Mesenchymal stem cell (in vitro differentiated cells and primary cell): ENCODE data around the gene AMPH.

ENCODE experiments used
- DNase-seq: peaks from one replicate; pipeline ENCODE4 v3.0.0-alpha.2; 2013
- H2AFZ ChIP-seq: one replicate; pipeline ENCODE4 v1.6.1; 2013; ENCODE audit warnings: low read depth, mild to moderate bottlenecking, control low read depth, inconsistent platforms, low read length, moderate library complexity
- H2AK5ac ChIP-seq: 2 replicates; pipeline ENCODE4 v1.6.1; 2013; ENCODE audit warnings: low read length, moderate library complexity, mild to moderate bottlenecking, inconsistent platforms; ENCODE audit not compliant: severe bottlenecking
- H2BK120ac ChIP-seq: one replicate; pipeline ENCODE4 v1.6.1; 2013; ENCODE audit warnings: low read depth, mild to moderate bottlenecking, inconsistent platforms, low read length, moderate library complexity
- H2BK12ac ChIP-seq, 2 experiments: one replicate each; pipeline ENCODE4 v1.6.1; 2013; ENCODE audit warnings: inconsistent platforms in 2 of 2, low read length in 2 of 2, mild to moderate bottlenecking in 2 of 2, moderate library complexity in 2 of 2, control low read depth in 1 of 2
- H2BK15ac ChIP-seq: one replicate; pipeline ENCODE4 v1.6.1; 2013; ENCODE audit warnings: mild to moderate bottlenecking, low read depth, inconsistent platforms; ENCODE audit not compliant: poor library complexity, severe bottlenecking
- H2BK5ac ChIP-seq: 2 replicates; pipeline ENCODE4 v1.6.1; 2013; ENCODE audit warnings: low read depth, mild to moderate bottlenecking, low read length, control low read depth, inconsistent platforms; ENCODE audit not compliant: poor library complexity, severe bottlenecking
- H3K14ac ChIP-seq, 2 experiments: one replicate each; pipeline ENCODE4 v1.6.1; 2013; ENCODE audit warnings: inconsistent platforms in 2 of 2, low read length in 2 of 2, control low read depth in 1 of 2, mild to moderate bottlenecking in 1 of 2, moderate library complexity in 1 of 2
- H3K18ac ChIP-seq, 2 experiments: one replicate each; pipeline ENCODE4 v1.6.1; 2013; ENCODE audit warnings: inconsistent platforms in 2 of 2, low read length in 2 of 2, control low read depth in 1 of 2, low read depth in 1 of 2, mild to moderate bottlenecking in 1 of 2
- H3K23ac ChIP-seq, 2 experiments: one replicate each; pipeline ENCODE4 v1.6.1; 2013; ENCODE audit warnings: inconsistent platforms in 2 of 2, low read length in 2 of 2, mild to moderate bottlenecking in 2 of 2, moderate library complexity in 2 of 2, control low read depth in 1 of 2
- H3K27ac ChIP-seq: 2 replicates; pipeline ENCODE4 v1.5.1; 2013; ENCODE audit warnings: mild to moderate bottlenecking, moderate library complexity, low read length, control low read depth, inconsistent platforms; ENCODE audit not compliant: poor library complexity, severe bottlenecking
- H3K27me3 ChIP-seq, 2 experiments: 2 replicates each; pipeline versions ENCODE4 v1.6.1 to v1.7.0; 2013; ENCODE audit warnings: low read length in 2 of 2, mild to moderate bottlenecking in 2 of 2, moderate library complexity in 2 of 2, control low read depth in 1 of 2, inconsistent platforms in 1 of 2; ENCODE audit not compliant: control insufficient read depth in 1 of 2, insufficient read depth in 1 of 2
- H3K36me3 ChIP-seq, 2 experiments: 2 replicates each; pipeline versions ENCODE4 v1.6.1 to v1.7.0; 2013; ENCODE audit warnings: low read length in 2 of 2, control low read depth in 1 of 2, inconsistent platforms in 1 of 2, low read depth in 1 of 2, mild to moderate bottlenecking in 1 of 2; ENCODE audit not compliant: insufficient read depth in 2 of 2, control insufficient read depth in 1 of 2
- H3K4ac ChIP-seq, 2 experiments: one replicate each; pipeline ENCODE4 v1.6.1; 2013; ENCODE audit warnings: inconsistent platforms in 2 of 2, low read length in 2 of 2, mild to moderate bottlenecking in 2 of 2, moderate library complexity in 2 of 2, control low read depth in 1 of 2, low read depth in 1 of 2
- H3K4me1 ChIP-seq: 2 replicates; pipeline ENCODE4 v1.6.1; 2013; ENCODE audit warnings: low read depth, low read length, control low read depth; ENCODE audit not compliant: control insufficient read depth, insufficient read depth
- H3K4me2 ChIP-seq: 2 replicates; pipeline ENCODE4 v1.6.1; 2013; ENCODE audit warnings: low read length, mild to moderate bottlenecking, inconsistent platforms; ENCODE audit not compliant: poor library complexity, severe bottlenecking
- H3K4me3 ChIP-seq, 2 experiments: 2 replicates each; pipeline versions ENCODE4 v1.5.1 to v1.7.0; 2013; ENCODE audit warnings: low read length in 2 of 2, mild to moderate bottlenecking in 2 of 2, control low read depth in 1 of 2, low read depth in 1 of 2; ENCODE audit not compliant: insufficient read depth in 1 of 2
- H3K79me1 ChIP-seq: replicated peaks from 2 replicates; pipeline ENCODE4 v1.6.1; 2013; ENCODE audit warnings: mild to moderate bottlenecking, control low read depth, low read length, inconsistent platforms; ENCODE audit not compliant: poor library complexity, severe bottlenecking
- H3K9ac ChIP-seq: 2 replicates; pipeline ENCODE4 v1.7.0; 2013; ENCODE audit warnings: mild to moderate bottlenecking, low read length, moderate library complexity
- H3K9me3 ChIP-seq: 2 replicates; pipeline ENCODE4 v1.7.0; 2013; ENCODE audit warnings: mild to moderate bottlenecking, low read length; ENCODE audit not compliant: control insufficient read depth
- H4K8ac ChIP-seq: one replicate; pipeline ENCODE4 v1.6.1; 2013; ENCODE audit warnings: inconsistent platforms, mild to moderate bottlenecking, low read length, moderate library complexity
- H4K91ac ChIP-seq: one replicate; pipeline ENCODE4 v1.6.1; 2013; ENCODE audit warnings: mild to moderate bottlenecking, low read length, inconsistent platforms
- WGBS: methylation state at CpG from one replicate; pipeline ENCODE4 v1.1.7; 2013; ENCODE audit warnings: mixed read lengths; 5-methylcytosine and 5-hydroxymethylcytosine counted together

The AMPH gene

DNA sequence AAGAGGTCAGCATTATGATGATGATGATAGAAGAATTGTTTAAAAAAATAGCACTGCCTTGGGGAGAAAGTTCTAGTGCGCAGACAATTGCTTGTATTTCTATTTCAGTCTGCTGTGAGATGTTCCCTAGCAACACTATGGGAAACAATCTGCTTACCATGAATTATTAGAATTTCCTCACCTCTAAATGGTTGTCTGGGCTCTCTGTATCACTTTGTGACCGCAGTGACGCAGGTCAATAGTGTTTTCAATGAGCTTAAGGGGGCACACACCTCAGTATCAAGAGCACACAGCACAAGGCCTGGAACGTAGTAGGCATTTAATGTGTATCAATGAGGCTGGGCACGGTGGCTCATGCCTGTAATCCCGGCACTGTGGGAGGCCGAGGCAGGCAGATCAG lies 258.9 kb downstream of the AMPH start:
- Histone ChIP-seq H2AFZ (no peak overlapping the region), H3K4me1 (peaks cover 5% of the 10 kb centered on the region), H4K8ac (no peak overlapping the region), H3K27ac (no peak overlapping the region), H3K36me3 (no peaks in the 10 kb centered on the region), H3K4me3 (no peak overlapping the region), H3K4ac (no peak overlapping the region), H3K18ac (no peak overlapping the region), H3K14ac (no peak overlapping the region), H2BK120ac (no peak overlapping the region), H3K27me3 (no peaks in the 10 kb centered on the region), H2BK5ac (no peak overlapping the region), H3K9ac (no peak overlapping the region), H2AK5ac (no peak overlapping the region), H3K4me2 (no peak overlapping the region), H3K23ac (no peak overlapping the region), H2BK15ac (no peak overlapping the region), H3K9me3 (no peaks in the 10 kb centered on the region), H2BK12ac (no peak overlapping the region), H4K91ac (no peak overlapping the region), H3K79me1 (no peaks in the 10 kb centered on the region)
- DNase-seq, result no peak
- 96% methylated on average over 7 of the region's 7 CpGs for WGBS

DNA sequence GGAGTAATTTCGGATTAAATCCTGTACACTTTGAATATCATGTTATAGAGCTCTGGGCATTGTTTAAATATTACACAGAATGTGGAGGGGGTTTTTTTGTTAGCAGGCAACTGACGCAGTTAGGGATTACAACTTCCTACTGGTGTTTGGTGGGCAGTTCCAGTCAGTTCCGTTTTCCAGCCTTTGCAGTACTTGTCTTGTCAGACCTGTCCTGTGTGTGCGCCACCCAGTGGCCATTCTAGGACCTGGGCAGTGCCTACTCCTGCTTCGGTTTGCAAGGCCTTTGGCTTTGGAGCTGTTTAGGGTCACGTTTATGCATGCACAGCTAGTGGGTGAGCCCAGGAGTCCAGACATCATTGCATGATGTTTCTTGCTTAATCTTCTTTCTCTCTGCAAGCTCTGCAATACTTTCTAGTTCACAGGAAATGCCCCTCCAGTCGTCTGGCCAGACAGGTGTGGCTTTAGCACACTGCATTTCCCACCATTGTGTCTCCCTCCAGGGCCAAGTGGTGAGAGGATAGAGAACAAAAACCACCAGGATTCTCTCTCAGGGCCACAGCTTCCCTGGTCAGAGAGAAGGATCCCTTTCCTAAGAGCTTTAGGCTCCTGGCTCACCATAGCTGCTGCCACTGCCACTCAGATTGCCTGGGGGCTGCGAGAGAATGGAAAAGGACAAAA lies 261.2 kb downstream of the AMPH start:
- Histone ChIP-seq H3K4me3 (no peak overlapping the region), H2BK15ac (no peak overlapping the region), H2BK12ac (no peak overlapping the region), H3K36me3 (no peaks in the 10 kb centered on the region), H3K27me3 (no peaks in the 10 kb centered on the region), H3K4me1 (peaks cover 5% of the 10 kb centered on the region), H2AFZ (no peak overlapping the region), H2BK120ac (no peak overlapping the region), H3K79me1 (no peaks in the 10 kb centered on the region), H3K9ac (peak overlapping the region; percentile 71), H2BK5ac (no peak overlapping the region), H3K27ac (no peak overlapping the region), H3K23ac (no peak overlapping the region), H3K4ac (no peak overlapping the region), H3K18ac (no peak overlapping the region), H3K4me2 (no peak overlapping the region), H3K9me3 (no peaks in the 10 kb centered on the region), H3K14ac (no peak overlapping the region), H2AK5ac (no peak overlapping the region), H4K8ac (no peak overlapping the region), H4K91ac (no peak overlapping the region)
- 29% methylated on average over 8 of the region's 8 CpGs for WGBS
- DNase-seq, result peak; percentile 88

DNA sequence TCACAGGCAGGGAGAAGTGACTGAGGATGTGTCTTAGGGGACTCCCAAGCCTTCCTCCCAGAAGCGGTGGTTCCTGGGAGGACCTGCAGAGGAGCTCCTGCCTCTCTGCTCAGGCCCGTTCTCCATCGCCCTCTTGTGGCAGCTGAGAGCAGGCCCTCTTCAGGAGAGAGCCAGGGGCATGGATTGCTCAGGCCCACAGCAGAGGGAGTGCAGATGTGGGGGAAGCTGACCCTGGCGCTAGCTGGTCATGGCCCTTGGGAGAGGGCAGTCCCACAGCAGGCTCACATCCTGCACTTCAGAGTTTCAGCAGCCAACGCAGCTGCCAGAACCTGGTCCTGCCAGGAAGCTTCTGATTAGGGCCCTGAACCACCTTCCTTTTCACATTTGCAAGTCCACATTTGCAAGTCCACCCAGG lies 263.0 kb downstream of the AMPH start:
- 22% methylated on average over 5 of the region's 5 CpGs for WGBS
- Histone ChIP-seq H3K36me3 (no peaks in the 10 kb centered on the region), H3K4me1 (peaks cover 4% of the 10 kb centered on the region), H4K8ac (peak overlapping the region; percentile 52), H3K14ac (peak overlapping the region in 1 of 2 experiments; percentile 11), H2BK15ac (no peak overlapping the region), H3K23ac (no peak overlapping the region), H2AFZ (no peak overlapping the region), H3K27me3 (no peaks in the 10 kb centered on the region), H3K27ac (no peak overlapping the region), H3K9ac (no peak overlapping the region), H3K79me1 (no peaks in the 10 kb centered on the region), H2BK12ac (no peak overlapping the region), H3K18ac (no peak overlapping the region), H3K4me3 (no peak overlapping the region), H3K4me2 (no peak overlapping the region), H3K9me3 (no peaks in the 10 kb centered on the region), H4K91ac (no peak overlapping the region), H2AK5ac (no peak overlapping the region), H3K4ac (no peak overlapping the region), H2BK120ac (no peak overlapping the region), H2BK5ac (no peak overlapping the region)
- DNase-seq, result peak; percentile 87

DNA sequence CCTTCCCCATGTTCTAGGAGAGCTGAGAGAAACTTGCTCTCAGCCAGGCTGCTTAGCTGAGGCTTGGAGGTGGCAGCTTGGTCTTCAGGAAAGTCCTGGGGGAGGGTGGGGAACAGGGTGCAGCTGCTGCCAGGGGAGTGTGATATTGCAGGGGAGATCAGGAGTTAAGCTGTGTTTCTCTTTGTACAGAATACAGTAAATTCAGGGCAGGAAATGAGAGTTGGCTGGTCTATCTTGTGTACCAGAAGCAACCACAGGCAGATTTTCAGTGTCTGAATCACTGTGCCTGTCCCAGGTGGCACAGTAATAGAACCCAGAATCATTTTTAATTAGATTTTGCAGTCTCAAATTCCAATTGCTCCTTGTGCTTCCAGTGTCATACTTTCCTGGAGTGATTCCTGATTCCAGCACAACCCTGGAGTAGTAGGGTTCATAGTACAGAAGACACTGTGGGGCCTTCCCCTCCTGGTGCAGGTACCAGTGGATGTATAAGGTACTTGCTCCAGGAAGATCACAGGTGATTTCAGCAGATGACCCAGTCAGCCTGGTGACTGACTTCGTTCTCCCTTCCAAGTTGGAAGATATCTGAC lies 263.8 kb downstream of the AMPH start:
- Histone ChIP-seq H2BK120ac (no peak overlapping the region), H3K27ac (no peak overlapping the region), H2AK5ac (no peak overlapping the region), H2BK15ac (no peak overlapping the region), H2AFZ (no peak overlapping the region), H2BK12ac (no peak overlapping the region), H3K79me1 (no peaks in the 10 kb centered on the region), H3K4ac (no peak overlapping the region), H3K4me2 (no peak overlapping the region), H3K4me1 (peaks cover 2% of the 10 kb centered on the region), H3K27me3 (no peaks in the 10 kb centered on the region), H2BK5ac (no peak overlapping the region), H3K9ac (no peak overlapping the region), H3K23ac (no peak overlapping the region), H3K14ac (no peak overlapping the region), H4K8ac (no peak overlapping the region), H4K91ac (no peak overlapping the region), H3K36me3 (no peaks in the 10 kb centered on the region), H3K18ac (no peak overlapping the region), H3K9me3 (no peaks in the 10 kb centered on the region), H3K4me3 (no peak overlapping the region)
- DNase-seq, result no peak
- 100% methylated on average over 1 of the region's 1 CpG for WGBS
